Endometrial microvascular endothelial cells (primary cell): ENCODE results near the gene GAPDHS. TPM values are rescaled to one million over a fixed set of nuclear protein-coding genes. Genes with fewer than 3 reads are reported as not detected.

ENCODE experiments used
- in situ Hi-C: cut with HindIII; loops from 2 replicates; pipeline ENCODE4 v1.10.0; 2017; ENCODE audit warnings: low sequenced_read_pairs, low pct_unique_long_range_greater_than_20kb; ENCODE audit errors: inconsistent ontology term
- total RNA-seq: library from RNA; depleted of rRNA; stranded (reverse); fragments of >200 nt; gene quantifications from one replicate; pipeline ENCODE4 v1.2.3, GENCODE V29; 2015; ENCODE audit errors: inconsistent ontology term

The GAPDHS gene
- total RNA-seq, 1 donor from 2014 or later: not detected

GRCh38 chr19:35551091-35551810 is 18.0 kb downstream of the GAPDHS start:
- in situ Hi-C loops: no loop called here

GRCh38 chr19:35552534-35553384 is 19.5 kb downstream of the GAPDHS start:
- in situ Hi-C loops: no loop called here

- in situ Hi-C loops: no loop called here
These were observed 20.2 kb downstream of the GAPDHS start for GRCh38 chr19:35553385-35554000.

GRCh38 chr19:35554076-35554475 is 20.8 kb downstream of the GAPDHS start:
- in situ Hi-C loops: no loop called here

DNA sequence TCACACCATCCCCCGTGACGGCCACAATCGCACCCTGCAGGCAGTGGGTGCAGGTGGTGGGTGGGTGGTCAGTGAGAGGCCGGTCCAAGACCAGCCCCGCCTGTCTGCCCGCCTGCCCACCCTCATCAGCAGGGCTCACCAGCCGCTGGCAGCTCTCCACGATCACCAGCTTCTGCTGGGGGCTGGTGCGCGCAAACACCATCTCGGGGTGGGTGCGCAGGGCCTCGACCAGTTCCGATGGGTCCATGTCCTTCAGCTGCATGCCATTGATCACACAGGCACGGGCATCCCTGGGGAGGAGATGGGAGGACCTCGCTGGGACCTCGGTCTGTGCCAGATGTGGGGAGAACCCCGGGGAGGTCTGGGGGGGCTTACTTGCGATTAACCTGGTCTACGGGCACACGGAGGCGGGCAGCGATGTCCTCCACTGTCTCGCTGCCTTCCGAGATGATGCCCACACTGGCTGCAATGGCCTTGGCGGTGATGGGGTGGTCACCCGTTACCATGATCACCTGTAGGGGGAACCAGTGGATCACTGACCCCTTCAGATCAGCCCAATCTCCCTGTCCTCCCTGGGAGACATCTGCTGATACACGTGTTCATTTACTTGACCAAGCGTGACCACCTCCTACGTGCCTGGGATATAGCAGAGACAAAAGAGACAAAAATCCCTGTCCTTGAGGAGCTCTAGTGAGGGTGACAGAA is 22.2 kb downstream of the GAPDHS start:
- in situ Hi-C loops: no loop called here

DNA sequence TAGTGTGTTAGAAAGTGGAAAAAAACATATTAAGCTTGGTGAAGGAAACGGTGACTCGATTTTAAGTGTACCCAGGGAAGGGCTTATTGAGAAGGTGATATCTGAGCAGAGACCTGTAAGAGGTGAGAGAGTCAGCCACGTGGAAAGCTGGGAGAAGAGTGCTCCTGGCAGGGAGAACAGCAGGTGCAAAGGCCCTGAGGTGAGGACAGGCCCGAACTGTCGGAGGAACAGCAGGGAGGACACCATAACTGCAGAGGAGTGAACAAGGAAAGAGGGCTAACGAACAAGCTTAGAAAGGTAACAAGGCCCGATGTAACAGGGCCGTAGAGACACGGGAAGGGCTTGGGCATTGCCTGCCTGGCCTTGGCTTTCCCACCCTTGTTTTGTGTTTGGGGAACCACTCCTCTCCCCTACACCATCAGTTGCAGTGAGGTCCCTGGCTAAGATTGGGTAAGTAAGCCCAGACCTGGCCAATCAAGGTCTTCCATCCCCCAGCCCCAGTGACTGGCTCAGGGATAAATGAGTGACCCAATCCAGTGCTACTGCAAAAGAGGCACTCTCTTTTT is 22.9 kb downstream of the GAPDHS start:
- in situ Hi-C loops: no loop called here

GRCh38 chr19:35556846-35557538 is 23.7 kb downstream of the GAPDHS start:
- in situ Hi-C loops: no loop called here

GRCh38 chr19:35557539-35558399 is 24.5 kb downstream of the GAPDHS start:
- in situ Hi-C loops: no loop called here

DNA sequence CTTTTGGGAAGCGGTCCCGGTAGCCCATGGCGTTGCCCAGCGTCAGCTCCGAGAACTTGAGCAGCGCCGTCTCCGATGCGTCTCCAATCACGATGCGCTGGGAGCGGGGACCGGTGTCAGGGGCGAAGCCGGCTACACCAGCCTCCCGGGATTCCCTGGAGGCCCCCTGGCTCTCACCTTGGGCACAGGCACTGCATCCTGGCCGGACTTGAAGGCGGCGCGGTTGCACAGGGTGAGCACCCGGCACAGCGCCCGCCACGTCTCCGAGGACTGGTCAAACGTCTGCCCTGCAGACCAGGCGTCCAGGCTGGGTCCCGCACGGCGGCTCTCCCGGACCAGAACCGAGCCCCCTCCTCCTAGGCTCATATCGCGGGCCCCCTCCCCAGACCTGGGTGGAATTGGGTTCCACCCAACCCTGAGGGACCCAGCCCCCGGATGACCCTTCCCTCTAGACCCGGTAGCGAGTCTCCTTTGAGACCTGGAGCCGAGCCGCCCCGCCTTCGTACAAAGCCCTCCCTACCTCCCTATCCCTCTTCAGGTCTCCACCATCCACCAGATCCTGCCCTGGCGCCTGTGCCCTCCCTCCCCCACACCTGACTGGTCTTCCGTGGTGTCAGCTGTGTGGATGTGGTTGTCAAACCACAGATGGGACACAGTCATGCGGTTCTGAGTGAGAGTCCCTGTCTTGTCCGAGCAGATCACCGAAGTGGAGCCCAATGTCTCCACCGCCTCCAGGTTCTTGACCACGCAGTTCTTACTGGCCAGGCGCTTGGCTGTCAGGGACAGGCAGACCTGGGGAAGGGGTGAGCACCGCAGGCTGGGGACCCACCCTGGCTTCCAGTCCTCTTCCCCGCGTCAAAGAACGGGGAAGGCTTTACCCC is 25.4 kb downstream of the GAPDHS start:
- in situ Hi-C loops: no loop called here

GRCh38 chr19:35559281-35559659 is 26.0 kb downstream of the GAPDHS start:
- in situ Hi-C loops: no loop called here

DNA sequence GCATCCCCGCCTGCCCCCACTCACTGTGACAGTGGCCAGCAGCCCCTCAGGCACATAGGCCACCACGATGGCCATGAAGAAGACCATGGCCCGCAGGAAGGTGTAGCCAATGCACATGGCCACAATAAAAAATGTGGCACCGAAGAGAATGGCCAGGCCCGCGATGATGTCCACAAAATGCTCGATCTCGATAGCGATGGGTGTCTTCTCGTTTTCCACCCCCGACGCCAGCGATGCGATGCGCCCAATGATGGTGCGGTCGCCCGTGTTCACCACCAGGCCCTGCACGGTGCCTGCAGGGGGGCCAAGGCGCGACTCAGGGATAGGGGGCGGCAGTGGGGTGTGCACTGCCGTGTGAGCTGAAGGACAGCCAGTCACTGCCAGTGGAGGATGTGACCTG is 26.5 kb downstream of the GAPDHS start:
- in situ Hi-C loops: no loop called here

GRCh38 chr19:35560271-35560670 is 27.0 kb downstream of the GAPDHS start:
- in situ Hi-C loops: no loop called here

DNA sequence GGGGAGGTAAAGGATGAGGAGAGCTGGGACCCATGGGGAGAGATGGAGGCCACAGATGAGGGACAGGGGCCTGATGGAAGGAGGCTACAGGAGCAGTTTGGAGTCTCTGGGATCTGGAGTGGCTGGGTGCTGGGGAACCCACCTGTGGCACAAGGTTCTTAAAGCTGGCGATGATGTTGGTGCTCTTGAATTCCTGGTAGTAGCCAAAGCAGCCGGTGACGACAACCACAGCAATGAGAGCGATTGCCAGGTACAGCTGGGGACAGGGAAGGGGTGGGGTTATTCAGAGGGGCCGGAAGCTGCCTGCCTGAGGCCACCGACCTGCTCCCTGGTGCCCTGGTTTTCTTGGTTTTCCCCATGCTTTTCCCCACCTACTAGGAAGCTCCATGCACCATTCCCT is 27.4 kb downstream of the GAPDHS start:
- in situ Hi-C loops: no loop called here

DNA sequence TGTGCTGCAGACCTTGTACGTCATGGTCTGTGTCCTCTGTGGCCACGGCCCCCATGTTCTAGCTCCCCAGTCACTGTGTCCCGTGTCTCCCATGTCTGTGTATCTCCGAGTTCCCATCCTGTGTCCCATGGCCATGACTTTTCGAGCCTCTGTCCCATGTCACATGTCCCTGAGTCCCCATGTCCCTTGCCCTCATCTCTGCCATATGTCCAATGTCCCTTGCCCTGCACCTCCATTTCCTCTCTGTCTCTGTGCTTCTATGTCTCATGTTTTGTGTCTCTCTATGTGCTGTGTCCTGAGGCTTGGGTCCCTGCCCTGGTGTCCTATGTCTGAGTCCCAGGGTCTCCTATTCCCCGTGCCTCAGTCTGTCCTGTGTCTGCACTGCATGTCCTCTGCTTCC is 28.2 kb downstream of the GAPDHS start:
- in situ Hi-C loops: no loop called here

- in situ Hi-C loops: no loop called here
These were observed 29.1 kb downstream of the GAPDHS start for GRCh38 chr19:35562336-35562735.

- in situ Hi-C loops: no loop called here
These were observed 29.5 kb downstream of the GAPDHS start for GRCh38 chr19:35562776-35563175.
